ENCODE data around the gene GEMIN5.
"Not testable (repeated sequence)": the region's sequence is repeated elsewhere in the genome, so short reads cannot be mapped to it uniquely, and the experiment has no call there.

Gene GEMIN5

DNA sequence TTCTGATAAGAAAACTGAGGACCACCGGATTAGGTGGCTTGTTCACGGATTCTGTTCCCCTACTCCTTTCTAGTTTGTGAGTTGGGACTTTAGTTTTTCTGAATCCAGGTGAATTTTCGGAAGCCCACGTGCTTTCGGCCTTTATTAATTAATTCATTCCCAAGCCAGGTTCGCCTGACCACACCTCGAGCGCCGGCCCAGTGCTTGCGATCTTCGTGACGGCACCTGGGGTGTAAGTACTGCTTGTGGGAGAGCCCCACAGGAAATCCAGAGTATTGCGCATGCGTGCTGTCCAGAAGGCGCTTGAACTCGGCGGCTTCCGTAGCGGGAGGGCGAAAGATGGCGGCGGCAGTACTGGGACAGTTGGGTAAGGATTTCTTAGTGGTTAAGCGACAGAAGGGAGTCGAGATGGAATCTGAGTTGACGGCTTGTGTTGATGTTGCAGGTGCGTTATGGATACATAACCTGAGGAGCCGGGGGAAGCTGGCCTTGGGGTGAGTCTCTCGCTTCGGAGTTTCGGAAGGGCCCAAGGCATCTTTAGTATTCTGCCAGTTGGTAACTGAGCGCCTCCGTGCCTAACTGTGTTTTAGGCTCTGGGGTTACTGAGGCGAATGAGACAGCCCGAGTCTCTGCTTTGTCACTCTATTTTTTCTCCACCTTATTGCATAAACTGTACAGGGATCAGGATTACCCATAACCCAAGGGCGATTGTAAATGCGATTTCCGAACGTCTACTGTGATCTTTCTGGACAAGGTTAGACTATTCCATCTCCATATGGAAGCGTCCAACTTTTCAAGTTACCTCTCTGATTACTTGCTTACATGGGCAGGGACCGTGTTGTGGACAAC is 3.0 kb upstream of the GEMIN5 start, which contains the start of gene MRPL22:
Gene MRPL22, plus strand, starts transcription at position 302 of the 849 bp plus-strand sequence. Its CDS starts 38 bp downstream, at position 340.
- peak; percentile 85 for DNase-seq (ENCODE audit: low spot score)

DNA sequence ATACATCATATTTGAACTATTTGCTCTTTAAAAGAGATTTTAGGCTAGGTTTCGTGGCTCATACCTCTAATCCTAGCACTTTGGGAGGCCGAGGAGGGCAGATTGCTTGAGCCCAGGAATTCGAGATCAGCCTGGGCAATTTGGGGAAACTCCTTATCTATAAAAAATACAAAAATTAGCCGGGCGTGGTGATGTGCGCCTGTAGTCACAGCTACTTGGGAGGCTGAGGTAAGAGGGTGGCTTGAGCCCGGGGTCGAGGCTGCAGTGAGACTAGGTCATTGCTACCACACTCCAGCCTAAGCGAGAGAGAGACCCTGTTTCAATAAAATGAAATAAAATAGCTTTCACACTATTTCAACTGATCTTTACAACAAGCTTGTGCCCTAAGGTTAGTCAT is 2.4 kb upstream of the GEMIN5 start:
- no peak for DNase-seq (ENCODE audit: low spot score)

DNA sequence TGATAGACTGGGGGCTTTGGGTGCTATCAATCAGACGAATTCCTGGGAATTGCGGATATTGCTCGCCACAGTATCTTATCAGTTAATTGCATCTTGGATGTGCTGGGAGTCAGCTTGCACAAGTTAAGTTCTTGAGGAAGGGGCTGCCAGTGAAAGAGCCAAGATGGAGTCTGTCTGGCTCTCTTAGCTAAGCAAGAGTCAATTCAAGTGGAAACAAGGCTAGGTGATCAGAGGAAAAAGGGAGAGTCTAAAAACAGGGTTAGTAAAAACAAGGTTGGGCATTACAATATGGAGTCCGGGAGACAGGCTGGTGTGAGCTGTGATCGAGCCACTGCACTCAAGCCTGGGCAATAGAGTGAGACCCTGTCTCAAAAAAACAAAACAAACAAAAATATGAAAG is 1.4 kb upstream of the GEMIN5 start:
- not testable (repeated sequence) for DNase-seq (ENCODE audit: low spot score)

GRCh38 chr5:154937186-154937717 is 759 bp downstream of the GEMIN5 start:
- DNase-seq (ENCODE audit: low spot score) = no peak

DNA sequence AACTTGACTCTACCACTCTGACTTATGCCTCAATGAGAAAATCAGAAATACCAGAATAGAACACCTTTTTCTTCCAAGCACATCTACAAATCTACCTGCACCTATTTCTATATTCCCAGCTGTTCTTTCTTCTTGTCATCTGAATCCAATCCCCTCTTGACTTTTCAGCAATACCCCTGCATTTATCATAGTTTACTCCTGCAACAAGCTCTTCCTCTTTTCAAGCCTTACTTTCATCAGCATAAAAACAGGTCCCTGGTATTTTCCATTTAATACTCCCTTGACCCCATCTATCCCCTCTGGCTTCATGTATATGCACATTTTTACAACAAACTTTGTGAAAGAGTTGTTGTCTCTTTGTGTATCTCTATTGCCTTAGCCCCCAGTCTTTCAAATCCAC is 3.1 kb downstream of the GEMIN5 start:
- DNase-seq (ENCODE audit: low spot score) = no peak

GRCh38 chr5:154933537-154933936 is 4.5 kb downstream of the GEMIN5 start:
- DNase-seq (ENCODE audit: low spot score) = no peak

- no peak for DNase-seq (ENCODE audit: low spot score)
Observed at GRCh38 chr5:154923441-154924430, 14.3 kb downstream of the GEMIN5 start.

DNA sequence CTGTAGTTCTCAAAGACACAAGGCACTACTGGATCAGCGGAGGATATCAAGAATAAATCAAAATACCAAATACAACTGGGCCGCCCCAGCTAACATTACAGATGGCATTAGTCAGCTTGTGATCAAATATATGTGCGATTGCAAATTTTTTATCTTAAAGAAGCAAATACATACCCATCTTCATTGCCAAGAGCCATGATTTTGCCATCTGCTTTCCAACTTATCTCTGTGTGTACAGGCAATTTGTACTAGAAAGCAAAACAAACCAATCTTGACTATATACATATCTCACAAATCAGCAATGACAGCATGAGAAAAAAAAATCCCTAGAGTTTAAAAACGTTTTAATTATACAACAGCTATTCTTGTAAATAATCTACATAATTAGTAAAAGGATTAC is 20.3 kb downstream of the GEMIN5 start:
- no peak for DNase-seq (ENCODE audit: low spot score)

GRCh38 chr5:154916874-154917273 is 21.1 kb downstream of the GEMIN5 start:
- no peak for DNase-seq (ENCODE audit: low spot score)

DNA sequence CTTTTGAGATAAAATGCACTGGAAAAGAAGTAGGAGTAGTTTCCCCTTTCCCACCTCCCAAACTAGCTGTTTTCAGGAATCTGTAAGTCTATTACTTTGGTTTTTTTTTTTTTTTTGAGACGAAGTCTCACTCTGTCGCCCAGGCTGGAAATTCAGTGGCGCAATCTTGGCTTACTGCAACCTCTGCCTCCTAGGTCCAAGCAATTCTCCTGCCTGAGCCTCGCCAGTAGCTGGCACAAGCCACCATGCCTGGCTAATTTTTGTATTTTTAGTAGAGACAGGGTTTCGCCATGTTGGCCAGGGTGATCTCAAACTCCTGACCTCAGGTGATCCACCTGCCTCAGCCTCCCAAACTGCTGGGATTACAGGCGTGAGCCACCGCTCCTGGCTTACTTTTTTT is 32.4 kb downstream of the GEMIN5 start:
- not testable (repeated sequence) for DNase-seq (ENCODE audit: low spot score)

DNA sequence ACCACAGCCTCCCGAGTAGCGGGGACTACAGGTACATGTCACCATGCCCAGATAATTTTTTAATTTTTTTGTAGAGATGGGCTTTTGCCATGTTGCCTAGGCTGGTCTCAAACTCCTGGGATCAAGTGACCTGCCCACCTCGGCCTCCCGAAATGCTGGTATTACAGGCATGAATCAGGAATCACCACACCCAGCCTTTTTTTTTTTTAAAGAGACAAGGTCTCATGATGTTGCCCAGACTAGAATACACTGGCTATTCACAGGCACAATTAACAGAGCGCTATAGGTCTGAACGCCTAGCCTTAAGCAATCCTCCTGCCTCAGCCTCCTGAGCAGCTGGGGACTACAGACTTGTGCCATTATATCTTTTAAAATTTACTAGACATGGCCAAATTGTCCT is 36.1 kb downstream of the GEMIN5 start:
- DNase-seq (ENCODE audit: low spot score) = no peak

DNA sequence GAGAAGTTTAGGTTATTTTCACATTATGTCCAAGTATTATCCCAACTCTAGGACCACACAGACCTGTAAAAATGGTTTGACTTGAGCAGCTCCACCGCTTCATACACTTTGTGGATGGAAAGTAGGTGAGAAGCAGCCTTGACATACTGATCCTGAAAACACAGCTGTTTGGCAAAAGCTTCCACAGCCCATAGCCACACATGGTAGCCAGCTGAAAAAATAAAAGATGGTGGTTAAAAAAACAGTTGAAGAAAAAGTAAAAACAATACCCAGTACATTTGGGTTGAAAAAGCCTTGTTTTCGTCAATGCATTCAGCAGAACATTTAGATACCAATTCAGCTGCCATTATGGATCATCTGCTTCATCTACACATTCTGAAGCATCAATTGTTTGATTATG is 36.7 kb downstream of the GEMIN5 start:
- no peak for DNase-seq (ENCODE audit: low spot score)

- no peak for DNase-seq (ENCODE audit: low spot score)
Observed at GRCh38 chr5:154900066-154900465, 37.9 kb downstream of the GEMIN5 start.

DNA sequence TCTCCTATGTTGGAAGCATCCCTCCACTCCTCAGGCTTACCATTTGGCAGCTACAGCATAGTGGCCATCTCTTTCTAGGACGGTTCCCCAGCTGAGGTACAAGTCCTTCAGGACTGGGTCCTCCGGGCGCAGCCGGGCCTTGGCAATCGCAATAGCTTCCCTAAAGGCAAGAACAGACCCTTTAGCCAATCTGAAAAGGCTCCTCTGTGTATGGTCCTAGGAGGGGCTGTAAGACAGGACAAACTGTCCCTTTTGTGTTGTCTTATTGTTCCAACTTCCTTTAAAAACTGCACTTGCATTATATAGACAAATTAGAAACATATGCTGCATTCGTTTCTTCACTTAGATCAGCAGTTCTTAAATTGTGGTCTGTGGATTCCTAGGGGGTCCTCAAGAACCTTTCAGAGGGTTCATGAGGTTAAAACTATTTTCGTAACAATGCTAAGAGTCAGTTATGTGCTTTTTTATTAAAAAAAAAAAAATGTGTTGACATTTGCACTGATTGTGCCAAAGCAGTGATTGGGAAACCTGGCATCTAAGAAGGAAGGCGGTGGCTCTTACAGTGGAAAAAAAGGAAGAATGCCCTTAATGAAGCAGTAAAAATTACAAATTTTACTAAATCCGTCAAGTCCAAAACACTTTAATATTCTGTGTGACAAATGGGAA is 38.7 kb downstream of the GEMIN5 start:
- DNase-seq (ENCODE audit: low spot score) = no peak

DNA sequence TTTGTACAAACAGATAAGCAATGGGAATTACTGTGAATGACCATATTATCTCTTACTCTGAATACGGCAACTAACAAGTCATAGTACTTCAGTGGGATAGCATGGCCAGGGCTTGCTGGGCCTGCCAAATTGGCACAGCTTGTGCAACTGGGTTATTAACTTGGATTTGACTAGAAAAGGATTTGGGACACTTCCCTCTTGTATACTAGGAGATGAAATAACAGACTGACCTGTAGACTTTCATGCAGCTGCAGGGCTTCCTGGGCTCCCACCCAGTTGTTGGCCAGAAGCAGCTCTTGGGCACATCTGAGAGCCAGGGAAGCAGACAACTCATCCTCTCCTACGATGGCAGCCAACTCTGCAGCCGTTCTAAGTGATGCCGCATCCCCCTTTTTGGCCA is 39.8 kb downstream of the GEMIN5 start:
- DNase-seq (ENCODE audit: low spot score) = peak; percentile 26

GRCh38 chr5:154896562-154897165 is 41.3 kb downstream of the GEMIN5 start:
- DNase-seq (ENCODE audit: low spot score) = no peak

- no peak for DNase-seq (ENCODE audit: low spot score)
Observed at GRCh38 chr5:154895606-154896561, 42.1 kb downstream of the GEMIN5 start.

DNA sequence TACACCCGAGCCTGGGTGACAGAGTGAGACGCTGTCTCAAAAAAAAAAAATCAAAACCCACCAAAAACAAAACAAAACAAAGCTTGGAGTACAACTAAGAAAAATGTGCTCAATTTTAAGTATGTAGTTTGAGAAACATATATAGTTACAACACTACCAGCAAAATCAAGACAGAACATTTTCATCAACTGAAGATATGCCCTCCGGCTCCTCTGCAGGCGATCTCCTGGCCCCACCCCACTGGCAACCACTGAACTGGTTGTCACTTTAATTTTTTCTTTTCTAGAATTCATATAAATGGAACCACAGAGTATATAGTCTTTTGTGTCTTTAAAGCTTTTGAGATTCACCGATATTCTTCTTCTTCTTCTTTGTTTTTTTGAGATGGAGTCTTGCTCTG is 44.6 kb downstream of the GEMIN5 start:
- no peak for DNase-seq (ENCODE audit: low spot score)

DNA sequence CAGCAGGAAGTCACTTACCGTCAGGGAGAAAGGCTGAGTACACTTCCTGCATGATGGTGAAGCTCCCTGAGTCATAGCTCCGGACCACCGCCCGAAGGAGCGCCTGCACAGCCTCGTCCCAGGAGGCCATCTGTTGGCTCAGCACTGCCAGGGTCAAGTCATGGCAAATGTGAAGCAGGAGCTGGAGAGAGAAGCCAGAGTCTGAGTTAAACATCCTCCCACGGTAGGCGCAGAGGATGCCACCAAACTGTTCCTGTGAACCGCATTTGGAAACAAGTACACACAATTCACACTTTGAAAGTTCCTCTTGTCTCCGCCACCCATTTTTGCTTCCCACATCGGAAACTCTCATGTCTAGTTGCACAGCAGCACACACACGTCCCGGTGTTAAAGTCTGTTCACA is 45.6 kb downstream of the GEMIN5 start:
- DNase-seq (ENCODE audit: low spot score) = no peak

DNA sequence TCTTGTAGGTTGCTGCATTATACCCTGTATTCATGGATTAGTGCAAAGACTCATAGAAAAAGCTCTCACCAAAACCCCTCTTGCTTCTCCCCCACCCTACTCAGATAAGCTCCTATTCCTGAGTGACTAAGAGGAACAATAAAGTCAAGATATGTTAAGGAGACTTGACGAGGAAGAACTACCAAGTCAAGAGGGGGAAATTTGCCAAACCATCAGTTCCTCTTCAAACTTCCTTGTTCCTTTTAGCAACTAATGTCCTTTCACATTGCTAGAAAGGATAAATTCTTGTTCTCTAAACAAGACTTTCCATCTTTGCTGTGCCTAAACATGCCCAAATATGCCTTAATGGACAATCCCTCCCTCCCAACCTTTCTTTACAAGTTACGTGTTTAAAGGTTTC is 52.6 kb downstream of the GEMIN5 start:
- peak; percentile 20 for DNase-seq (ENCODE audit: low spot score)

Measured in pons (tissue), 1 donor.